Mesenchymal stem cell (in vitro differentiated cells and primary cell): ENCODE measurements around the gene CTDSP1.

Experiments used
- DNase-seq: peaks from one replicate; pipeline ENCODE4 v3.0.0-alpha.2; 2013
- H2AFZ ChIP-seq: one replicate; pipeline ENCODE4 v1.6.1; 2013; ENCODE audit warnings: low read depth, mild to moderate bottlenecking, control low read depth, inconsistent platforms, low read length, moderate library complexity
- H2AK5ac ChIP-seq: 2 replicates; pipeline ENCODE4 v1.6.1; 2013; ENCODE audit warnings: low read length, moderate library complexity, mild to moderate bottlenecking, inconsistent platforms; ENCODE audit not compliant: severe bottlenecking
- H2BK120ac ChIP-seq: one replicate; pipeline ENCODE4 v1.6.1; 2013; ENCODE audit warnings: low read depth, mild to moderate bottlenecking, inconsistent platforms, low read length, moderate library complexity
- H2BK12ac ChIP-seq, 2 experiments: one replicate each; pipeline ENCODE4 v1.6.1; 2013; ENCODE audit warnings: inconsistent platforms in 2 of 2, low read length in 2 of 2, mild to moderate bottlenecking in 2 of 2, moderate library complexity in 2 of 2, control low read depth in 1 of 2
- H2BK15ac ChIP-seq: one replicate; pipeline ENCODE4 v1.6.1; 2013; ENCODE audit warnings: mild to moderate bottlenecking, low read depth, inconsistent platforms; ENCODE audit not compliant: poor library complexity, severe bottlenecking
- H2BK5ac ChIP-seq: 2 replicates; pipeline ENCODE4 v1.6.1; 2013; ENCODE audit warnings: low read depth, mild to moderate bottlenecking, low read length, control low read depth, inconsistent platforms; ENCODE audit not compliant: poor library complexity, severe bottlenecking
- H3K14ac ChIP-seq, 2 experiments: one replicate each; pipeline ENCODE4 v1.6.1; 2013; ENCODE audit warnings: inconsistent platforms in 2 of 2, low read length in 2 of 2, control low read depth in 1 of 2, mild to moderate bottlenecking in 1 of 2, moderate library complexity in 1 of 2
- H3K18ac ChIP-seq, 2 experiments: one replicate each; pipeline ENCODE4 v1.6.1; 2013; ENCODE audit warnings: inconsistent platforms in 2 of 2, low read length in 2 of 2, control low read depth in 1 of 2, low read depth in 1 of 2, mild to moderate bottlenecking in 1 of 2
- H3K23ac ChIP-seq, 2 experiments: one replicate each; pipeline ENCODE4 v1.6.1; 2013; ENCODE audit warnings: inconsistent platforms in 2 of 2, low read length in 2 of 2, mild to moderate bottlenecking in 2 of 2, moderate library complexity in 2 of 2, control low read depth in 1 of 2
- H3K27ac ChIP-seq: 2 replicates; pipeline ENCODE4 v1.5.1; 2013; ENCODE audit warnings: mild to moderate bottlenecking, moderate library complexity, low read length, control low read depth, inconsistent platforms; ENCODE audit not compliant: poor library complexity, severe bottlenecking
- H3K27me3 ChIP-seq, 2 experiments: 2 replicates each; pipeline versions ENCODE4 v1.6.1 to v1.7.0; 2013; ENCODE audit warnings: low read length in 2 of 2, mild to moderate bottlenecking in 2 of 2, moderate library complexity in 2 of 2, control low read depth in 1 of 2, inconsistent platforms in 1 of 2; ENCODE audit not compliant: control insufficient read depth in 1 of 2, insufficient read depth in 1 of 2
- H3K36me3 ChIP-seq, 2 experiments: 2 replicates each; pipeline versions ENCODE4 v1.6.1 to v1.7.0; 2013; ENCODE audit warnings: low read length in 2 of 2, control low read depth in 1 of 2, inconsistent platforms in 1 of 2, low read depth in 1 of 2, mild to moderate bottlenecking in 1 of 2; ENCODE audit not compliant: insufficient read depth in 2 of 2, control insufficient read depth in 1 of 2
- H3K4ac ChIP-seq, 2 experiments: one replicate each; pipeline ENCODE4 v1.6.1; 2013; ENCODE audit warnings: inconsistent platforms in 2 of 2, low read length in 2 of 2, mild to moderate bottlenecking in 2 of 2, moderate library complexity in 2 of 2, control low read depth in 1 of 2, low read depth in 1 of 2
- H3K4me1 ChIP-seq: 2 replicates; pipeline ENCODE4 v1.6.1; 2013; ENCODE audit warnings: low read depth, low read length, control low read depth; ENCODE audit not compliant: control insufficient read depth, insufficient read depth
- H3K4me2 ChIP-seq: 2 replicates; pipeline ENCODE4 v1.6.1; 2013; ENCODE audit warnings: low read length, mild to moderate bottlenecking, inconsistent platforms; ENCODE audit not compliant: poor library complexity, severe bottlenecking
- H3K4me3 ChIP-seq, 2 experiments: 2 replicates each; pipeline versions ENCODE4 v1.5.1 to v1.7.0; 2013; ENCODE audit warnings: low read length in 2 of 2, mild to moderate bottlenecking in 2 of 2, control low read depth in 1 of 2, low read depth in 1 of 2; ENCODE audit not compliant: insufficient read depth in 1 of 2
- H3K79me1 ChIP-seq: replicated peaks from 2 replicates; pipeline ENCODE4 v1.6.1; 2013; ENCODE audit warnings: mild to moderate bottlenecking, control low read depth, low read length, inconsistent platforms; ENCODE audit not compliant: poor library complexity, severe bottlenecking
- H3K9ac ChIP-seq: 2 replicates; pipeline ENCODE4 v1.7.0; 2013; ENCODE audit warnings: mild to moderate bottlenecking, low read length, moderate library complexity
- H3K9me3 ChIP-seq: 2 replicates; pipeline ENCODE4 v1.7.0; 2013; ENCODE audit warnings: mild to moderate bottlenecking, low read length; ENCODE audit not compliant: control insufficient read depth
- H4K8ac ChIP-seq: one replicate; pipeline ENCODE4 v1.6.1; 2013; ENCODE audit warnings: inconsistent platforms, mild to moderate bottlenecking, low read length, moderate library complexity
- H4K91ac ChIP-seq: one replicate; pipeline ENCODE4 v1.6.1; 2013; ENCODE audit warnings: mild to moderate bottlenecking, low read length, inconsistent platforms
- WGBS: methylation state at CpG from one replicate; pipeline ENCODE4 v1.1.7; 2013; ENCODE audit warnings: mixed read lengths; 5-methylcytosine and 5-hydroxymethylcytosine counted together

The CTDSP1 gene

DNA sequence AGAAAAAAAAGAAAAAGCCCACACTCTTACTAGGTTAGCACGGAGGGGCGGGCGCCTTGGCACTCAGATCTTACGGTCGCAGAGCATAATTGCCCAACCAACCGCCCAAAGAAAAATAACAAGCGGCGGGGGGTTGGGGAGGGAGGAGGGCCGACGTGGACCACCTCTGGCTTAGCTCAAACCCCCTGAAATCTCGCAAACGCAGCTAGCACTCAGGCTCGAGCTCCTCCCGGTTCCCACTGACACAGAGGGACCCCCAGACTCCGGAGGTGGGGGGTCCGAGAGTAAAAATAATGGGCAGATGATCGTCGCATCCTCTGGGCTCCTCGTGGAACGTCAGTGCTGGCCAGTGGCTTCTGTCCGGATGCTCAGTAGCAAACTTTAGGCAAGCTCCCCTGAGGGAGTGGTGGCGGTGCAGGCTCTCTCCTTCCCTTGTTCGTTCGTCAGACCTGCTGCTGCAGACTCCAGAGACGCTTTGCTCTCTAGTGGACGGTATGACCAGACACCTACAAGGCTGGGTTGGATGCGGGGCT, 31.0 kb upstream of the CTDSP1 start:
- 57% methylated on average over 24 of the region's 27 CpGs for whole genome bisulfite sequencing
- peak overlapping the region in 1 of 2 experiments; percentile 70 for H2BK12ac ChIP-seq

GRCh38 chr2:218369330-218369729, 30.3 kb upstream of the CTDSP1 start:
- Histone ChIP-seq H3K4me2 (no peak overlapping the region), H2BK15ac (no peak overlapping the region), H3K4me1 (peaks cover 4% of the 10 kb centered on the region), H3K4ac (no peak overlapping the region), H3K79me1 (no peaks in the 10 kb centered on the region), H3K9me3 (peaks cover 5% of the 10 kb centered on the region), H3K27ac (no peak overlapping the region), H2BK5ac (no peak overlapping the region), H4K91ac (no peak overlapping the region), H3K9ac (no peak overlapping the region), H3K36me3 (no peaks in the 10 kb centered on the region), H3K14ac (no peak overlapping the region), H3K4me3 (no peak overlapping the region), H2AK5ac (no peak overlapping the region), H2BK120ac (no peak overlapping the region), H3K27me3 (peaks cover 12 to 13% of the 10 kb centered on the region in 2 experiments), H2AFZ (no peak overlapping the region), H3K23ac (no peak overlapping the region), H2BK12ac (no peak overlapping the region), H4K8ac (no peak overlapping the region), H3K18ac (no peak overlapping the region)
- WGBS = 50% methylated on average over 1 of the region's 2 CpGs
- DNase-seq = no peak

More for the DNA sequence above, 31.0 kb upstream of the CTDSP1 start:
- H3K9ac ChIP-seq = no peak overlapping the region
- H3K27me3 ChIP-seq = peaks cover 12 to 14% of the 10 kb centered on the region in 2 experiments
- H3K4me1 ChIP-seq = peaks cover 4% of the 10 kb centered on the region
- H3K79me1 ChIP-seq = no peaks in the 10 kb centered on the region
- H3K18ac ChIP-seq = no peak overlapping the region
- no peak overlapping the region for H3K27ac ChIP-seq
- H2AFZ ChIP-seq = peak overlapping the region; percentile 47
- H3K4me3 ChIP-seq = no peak overlapping the region
- H2BK120ac ChIP-seq = no peak overlapping the region
- no peaks in the 10 kb centered on the region for H3K36me3 ChIP-seq
- no peak overlapping the region for H3K4me2 ChIP-seq
- no peak overlapping the region for H4K8ac ChIP-seq
- peaks cover 5% of the 10 kb centered on the region for H3K9me3 ChIP-seq
- H2BK5ac ChIP-seq = no peak overlapping the region
- peak; percentile 46 for DNase-seq
- peak overlapping the region; percentile 30 for H2BK15ac ChIP-seq
- H3K14ac ChIP-seq = no peak overlapping the region
- H3K4ac ChIP-seq = peak overlapping the region in 1 of 2 experiments; percentile 62
- no peak overlapping the region for H4K91ac ChIP-seq
- H3K23ac ChIP-seq = no peak overlapping the region
- H2AK5ac ChIP-seq = no peak overlapping the region

- no peak overlapping the region for H3K27ac ChIP-seq
- no peaks in the 10 kb centered on the region for H3K79me1 ChIP-seq
- peak; percentile 90 for DNase-seq
- no peak overlapping the region for H2BK5ac ChIP-seq
- H3K4me2 ChIP-seq = no peak overlapping the region
- WGBS = 80% methylated on average over 11 of the region's 11 CpGs
- no peak overlapping the region for H3K14ac ChIP-seq
- peaks cover 7 to 12% of the 10 kb centered on the region in 2 experiments for H3K27me3 ChIP-seq
- H3K4me1 ChIP-seq = peaks cover 4% of the 10 kb centered on the region
- no peak overlapping the region for H3K4me3 ChIP-seq
- H3K36me3 ChIP-seq = no peaks in the 10 kb centered on the region
- no peak overlapping the region for H2AK5ac ChIP-seq
- H3K9ac ChIP-seq = no peak overlapping the region
- no peak overlapping the region for H4K91ac ChIP-seq
- H3K9me3 ChIP-seq = peaks cover 5% of the 10 kb centered on the region
- no peak overlapping the region for H4K8ac ChIP-seq
- H2BK120ac ChIP-seq = no peak overlapping the region
- H2AFZ ChIP-seq = no peak overlapping the region
- H3K4ac ChIP-seq = no peak overlapping the region
- no peak overlapping the region for H2BK12ac ChIP-seq
- no peak overlapping the region for H2BK15ac ChIP-seq
- H3K18ac ChIP-seq = peak overlapping the region in 1 of 2 experiments; percentile 29
- no peak overlapping the region for H3K23ac ChIP-seq
These were observed 29.1 kb upstream of the CTDSP1 start for GRCh38 chr2:218370410-218371063.

GRCh38 chr2:218371983-218372350, 27.7 kb upstream of the CTDSP1 start:
- H3K79me1 ChIP-seq = no peaks in the 10 kb centered on the region
- H3K9me3 ChIP-seq = no peaks in the 10 kb centered on the region
- peaks cover 4% of the 10 kb centered on the region for H3K4me1 ChIP-seq
- no peak overlapping the region for H3K23ac ChIP-seq
- no peak overlapping the region for H3K4me2 ChIP-seq
- H3K4ac ChIP-seq = no peak overlapping the region
- no peak overlapping the region for H2BK5ac ChIP-seq
- no peak overlapping the region for H2BK120ac ChIP-seq
- no peak overlapping the region for H2AFZ ChIP-seq
- DNase-seq = no peak
- H4K91ac ChIP-seq = no peak overlapping the region
- H3K14ac ChIP-seq = no peak overlapping the region
- no peak overlapping the region for H3K4me3 ChIP-seq
- H3K36me3 ChIP-seq = no peaks in the 10 kb centered on the region
- H3K27me3 ChIP-seq = peaks cover 7 to 9% of the 10 kb centered on the region in 2 experiments
- no peak overlapping the region for H3K9ac ChIP-seq
- H2BK15ac ChIP-seq = peak overlapping the region; percentile 89
- no peak overlapping the region for H3K27ac ChIP-seq
- H3K18ac ChIP-seq = no peak overlapping the region
- H2BK12ac ChIP-seq = no peak overlapping the region
- no peak overlapping the region for H2AK5ac ChIP-seq
- H4K8ac ChIP-seq = no peak overlapping the region
